Midbrain (tissue), 1 donor: Measurements from ENCODE around the gene PTGER4.

ENCODE experiments used
- DNase-seq: peaks from one replicate; lab custom pipeline; 2025; lab: John Stamatoyannopoulos, UW

The PTGER4 gene

DNA sequence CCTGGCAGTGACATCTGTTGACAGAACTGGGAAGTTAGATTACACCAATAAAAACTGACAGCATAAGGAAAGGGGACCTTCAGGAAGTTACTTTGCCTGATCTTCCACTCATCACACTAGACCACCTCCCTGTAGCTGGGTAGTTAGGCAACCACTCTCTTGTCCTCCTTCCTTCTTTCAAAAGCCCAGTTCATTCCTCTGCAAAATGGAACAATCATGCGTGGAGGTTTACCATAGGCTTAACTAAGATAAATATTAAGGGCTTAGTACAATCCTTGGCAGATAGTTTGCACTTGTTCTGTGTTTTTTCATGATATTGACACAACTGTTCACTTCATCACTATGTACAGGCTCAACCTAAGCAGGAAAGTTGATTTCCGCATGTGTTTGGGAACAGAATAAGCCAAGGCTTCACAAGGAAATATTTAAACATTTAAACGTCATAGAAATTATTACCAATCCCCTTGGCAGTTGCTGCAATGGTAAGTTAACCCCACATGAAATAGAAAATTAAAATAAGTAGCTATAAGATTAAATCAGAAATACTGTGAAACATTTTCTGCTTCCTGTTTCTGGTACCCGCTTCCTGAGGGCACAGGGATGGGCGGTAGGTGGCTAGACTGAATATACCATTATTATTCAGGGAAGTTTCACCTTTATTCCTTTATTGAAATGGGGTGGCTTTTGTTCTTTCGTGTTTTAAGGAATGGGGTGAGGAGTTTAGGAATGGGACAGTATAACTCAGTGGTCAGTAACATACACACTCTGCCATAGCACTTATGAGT lies 9.9 kb upstream of the PTGER4 start:
- no peak for DNase-seq

GRCh38 chr5:40672425-40672824 lies 7.3 kb upstream of the PTGER4 start:
- no peak for DNase-seq

DNA sequence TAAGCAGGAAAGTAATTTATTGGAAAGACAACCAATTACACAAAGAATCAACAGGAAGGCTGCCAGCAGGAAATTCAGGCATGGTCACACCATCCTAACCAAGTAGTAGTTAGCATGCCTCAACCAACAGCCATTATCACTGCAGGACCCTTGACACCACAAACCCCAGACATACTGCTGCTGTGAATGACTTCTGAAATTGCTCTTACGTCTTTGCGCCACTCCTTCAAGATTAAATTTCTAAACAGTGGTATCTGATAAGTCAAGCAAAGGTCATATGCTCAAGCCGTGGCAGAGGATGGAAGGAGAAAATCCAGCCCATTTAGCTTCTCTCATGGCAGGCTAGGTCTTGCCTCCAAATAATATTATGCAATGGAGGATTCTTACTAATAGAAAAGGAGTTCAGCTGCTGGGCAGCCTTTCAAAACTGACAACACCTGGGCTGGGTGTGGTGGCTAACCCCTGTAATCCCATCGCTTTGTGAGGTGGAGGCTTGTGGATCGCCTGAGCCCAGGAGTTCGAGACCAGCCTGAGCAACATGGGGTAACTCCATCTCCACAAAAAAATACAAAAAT lies 5.0 kb upstream of the PTGER4 start:
- DNase-seq: no peak

- no peak for DNase-seq
These were observed 4.2 kb upstream of the PTGER4 start for GRCh38 chr5:40675396-40676133.

DNA sequence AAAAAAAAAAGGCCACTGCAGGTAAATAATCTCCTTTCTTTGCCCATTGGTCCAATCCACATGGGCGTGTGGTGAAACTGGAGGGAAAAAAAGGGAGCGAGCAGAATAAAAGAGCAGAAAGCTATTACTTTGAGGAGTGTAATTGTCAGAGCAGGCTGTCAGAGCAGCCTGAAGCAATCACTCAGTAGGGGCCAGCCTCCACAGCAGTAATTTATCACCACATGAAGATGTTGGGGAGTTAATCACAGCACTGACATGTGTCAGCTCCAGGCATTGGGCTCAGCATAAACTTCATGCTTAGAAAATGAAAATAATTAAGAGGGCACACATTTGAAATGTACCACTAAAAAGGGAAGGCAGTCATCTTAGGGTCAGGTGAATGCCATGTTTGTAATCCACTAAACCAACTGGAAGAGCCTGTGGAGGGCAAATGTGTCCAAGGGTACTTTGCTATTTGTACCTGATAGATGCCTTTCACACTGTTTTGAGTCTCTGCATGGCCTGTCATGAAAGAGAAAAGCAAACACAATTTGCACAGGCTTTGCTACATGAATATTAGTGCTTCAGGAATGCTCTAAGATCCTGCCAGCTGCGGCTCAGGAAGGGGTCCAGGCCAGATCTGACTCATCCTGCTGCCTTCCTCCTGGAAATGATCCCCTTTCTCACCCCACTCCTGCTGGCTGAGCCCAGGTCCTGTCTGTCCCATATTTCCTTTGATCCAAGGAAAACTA lies 2.9 kb upstream of the PTGER4 start:
- no peak for DNase-seq

- DNase-seq: no peak
These were observed 2.3 kb upstream of the PTGER4 start for GRCh38 chr5:40677456-40677855.

GRCh38 chr5:40678026-40678425 lies 1.7 kb upstream of the PTGER4 start:
- no peak for DNase-seq

- no peak for DNase-seq
These were observed 1.1 kb upstream of the PTGER4 start for GRCh38 chr5:40678460-40679147.

DNA sequence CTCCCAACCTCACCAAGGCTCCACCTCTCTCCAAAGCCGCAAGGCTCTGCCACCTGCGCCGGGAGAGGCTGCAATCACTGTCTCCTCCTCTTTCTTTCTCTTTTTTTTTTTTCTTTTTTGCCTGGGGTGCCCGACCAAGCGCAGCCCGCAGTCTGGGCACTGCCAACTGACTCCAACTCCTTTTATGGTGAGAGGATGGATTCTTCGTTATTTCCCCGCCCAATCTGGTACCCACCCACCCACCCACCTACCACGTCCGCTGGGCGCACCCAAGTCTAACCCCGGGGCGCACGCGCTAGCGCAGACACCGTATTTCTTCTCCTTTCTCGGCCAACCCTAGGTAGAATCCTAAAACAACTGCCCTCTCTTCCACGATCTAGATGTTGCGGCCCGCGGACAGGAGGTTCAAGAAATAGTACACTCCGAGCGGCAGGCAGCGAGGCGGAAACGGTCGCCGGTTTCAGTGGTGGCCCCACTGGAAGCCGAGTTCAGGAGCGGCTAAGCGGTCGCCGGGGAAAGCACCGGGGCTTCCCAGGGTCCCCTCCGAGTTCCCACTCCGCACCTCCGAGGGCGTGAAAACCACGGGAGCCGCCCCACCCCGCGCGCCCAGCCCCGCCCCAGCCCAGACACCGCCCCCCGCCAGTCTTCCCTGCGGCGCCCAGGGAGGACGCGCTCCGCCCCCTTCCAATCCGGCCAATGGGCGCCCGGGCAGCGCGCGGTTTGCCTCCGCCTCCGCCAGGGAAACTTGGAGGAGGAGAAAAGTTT lies 385 bp upstream of the PTGER4 start:
- DNase-seq: peak; percentile 61

GRCh38 chr5:40680741-40681362 lies 1.1 kb downstream of the PTGER4 start:
- no peak for DNase-seq

DNA sequence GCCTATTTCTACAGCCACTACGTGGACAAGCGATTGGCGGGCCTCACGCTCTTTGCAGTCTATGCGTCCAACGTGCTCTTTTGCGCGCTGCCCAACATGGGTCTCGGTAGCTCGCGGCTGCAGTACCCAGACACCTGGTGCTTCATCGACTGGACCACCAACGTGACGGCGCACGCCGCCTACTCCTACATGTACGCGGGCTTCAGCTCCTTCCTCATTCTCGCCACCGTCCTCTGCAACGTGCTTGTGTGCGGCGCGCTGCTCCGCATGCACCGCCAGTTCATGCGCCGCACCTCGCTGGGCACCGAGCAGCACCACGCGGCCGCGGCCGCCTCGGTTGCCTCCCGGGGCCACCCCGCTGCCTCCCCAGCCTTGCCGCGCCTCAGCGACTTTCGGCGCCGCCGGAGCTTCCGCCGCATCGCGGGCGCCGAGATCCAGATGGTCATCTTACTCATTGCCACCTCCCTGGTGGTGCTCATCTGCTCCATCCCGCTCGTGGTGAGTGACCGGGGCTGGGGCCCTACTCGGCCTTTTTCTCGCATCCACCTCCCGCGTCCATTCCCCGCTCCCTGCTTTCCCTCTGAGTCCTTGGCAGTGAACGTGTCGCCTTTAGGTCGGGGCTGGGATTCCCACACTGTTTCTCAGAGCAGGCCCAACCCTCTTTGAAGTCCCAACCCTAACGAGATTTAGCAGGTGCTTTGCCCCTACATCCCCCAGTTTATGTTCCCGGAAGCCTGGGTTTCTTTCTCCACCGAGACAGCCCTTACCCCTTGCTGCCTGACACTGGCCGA lies 1.8 kb downstream of the PTGER4 start:
- DNase-seq: no peak

- no peak for DNase-seq
These were observed 2.7 kb downstream of the PTGER4 start for GRCh38 chr5:40682154-40683017.

DNA sequence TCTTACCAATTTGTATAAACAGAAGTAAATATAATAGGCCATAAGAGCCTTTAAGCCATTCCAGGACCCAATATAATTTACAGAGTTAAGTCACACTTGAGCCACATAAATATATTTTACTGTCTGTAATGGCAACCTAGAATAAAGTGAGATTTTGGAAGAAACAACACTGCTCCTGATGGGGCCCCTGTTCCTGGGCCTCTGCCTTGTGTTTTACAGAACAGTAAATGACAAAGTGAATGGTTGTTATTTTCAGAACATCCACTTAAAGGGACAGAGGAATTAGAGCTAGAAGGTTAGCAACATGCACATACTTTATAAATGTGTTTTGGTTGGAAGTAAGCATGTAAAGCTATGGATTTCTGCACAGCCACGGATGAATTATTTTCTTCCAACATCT lies 3.6 kb downstream of the PTGER4 start:
- no peak for DNase-seq

- no peak for DNase-seq
These were observed 5.5 kb downstream of the PTGER4 start for GRCh38 chr5:40685193-40685592.

- no peak for DNase-seq
These were observed 6.3 kb downstream of the PTGER4 start for GRCh38 chr5:40685976-40686486.

- no peak for DNase-seq
These were observed 7.6 kb downstream of the PTGER4 start for GRCh38 chr5:40687321-40687720.

- peak; percentile 90 for DNase-seq
These were observed 8.5 kb downstream of the PTGER4 start for GRCh38 chr5:40688127-40688761.

DNA sequence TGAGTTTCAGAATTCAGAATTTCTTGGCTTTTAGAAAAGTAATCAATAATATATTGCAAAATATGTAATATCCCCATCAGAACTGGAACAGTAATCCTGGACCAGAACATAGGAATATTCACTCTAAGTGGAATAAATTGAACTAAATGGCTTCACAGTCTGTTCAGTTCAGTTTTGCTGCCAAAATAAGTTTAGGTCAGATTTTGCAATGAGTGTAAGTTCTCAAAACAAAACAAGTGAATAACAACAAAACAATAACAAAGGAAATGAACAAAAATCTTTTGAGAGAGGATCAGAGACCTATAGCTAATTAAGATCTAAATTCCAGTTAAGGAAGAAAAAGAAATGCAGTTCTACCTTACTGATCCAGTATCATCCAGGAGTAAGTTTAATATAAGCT lies 9.3 kb downstream of the PTGER4 start:
- no peak for DNase-seq
